ENCODE results near the gene FOXP1.

The FOXP1 gene

GRCh38 chr3:70916375-70917055 lies 667.0 kb downstream of the FOXP1 start:
- no peak for DNase-seq

GRCh38 chr3:70914862-70915261 lies 668.7 kb downstream of the FOXP1 start:
- DNase-seq = no peak

GRCh38 chr3:70911719-70912118 lies 671.8 kb downstream of the FOXP1 start:
- no peak for DNase-seq

GRCh38 chr3:70905491-70905890 lies 678.0 kb downstream of the FOXP1 start:
- DNase-seq = no peak

Data from inflammatory macrophage treated with lipopolysaccharide for 4 hours (primary cell).